Vagina (tissue), 2 donors: ENCODE measurements around the gene METTL25B. TPM values are rescaled to one million over a fixed set of nuclear protein-coding genes. Genes with fewer than 3 reads are reported as not detected.
A peak's percentile ranks its signal among the peaks of the same experiment; 100 is the strongest.

Experiments used
- DNase-seq, 2 donors: peaks; one replicate each; pipeline ENCODE4 v3.0.0-alpha.2; 2017; ENCODE audit errors: extremely low spot score in 2 of 2
- H3K27ac ChIP-seq: fragments of 200-600 bp; sonication (generic); one replicate; pipeline ENCODE4 v1.5.1; 2019
- H3K27me3 ChIP-seq: fragments of 200-600 bp; sonication (generic); one replicate; pipeline ENCODE4 v1.5.1; 2019
- H3K36me3 ChIP-seq, 2 donors: fragments of 200-600 bp; sonication (generic); one replicate each; pipeline ENCODE4 v1.5.1; 2017 to 2019
- H3K4me1 ChIP-seq: fragments of 200-600 bp; sonication (generic); one replicate; pipeline ENCODE4 v1.5.1; 2019
- H3K4me3 ChIP-seq, 2 donors: fragments of 200-600 bp; sonication (generic); 1 replicate in 1 of 2; 2 replicates in 1 of 2; pipeline ENCODE4 v1.5.1; 2016 to 2019
- H3K9me3 ChIP-seq: fragments of 200-600 bp; sonication (generic); one replicate; pipeline ENCODE4 v1.5.1; 2019
- CTCF ChIP-seq, 3 experiments: fragments of 450-650 bp in 2 of 3; fragments of 200-600 bp in 1 of 3; sonication (generic) in 1 of 3; IDR thresholded peaks; one replicate each; pipeline ENCODE4 v1.5.1; 2017 to 2019; ENCODE audit warnings: antibody characterized with exemption in 3 of 3, mild to moderate bottlenecking in 2 of 3, moderate library complexity in 2 of 3
- POLR2A ChIP-seq, 2 donors: fragments of 450-650 bp; IDR thresholded peaks; one replicate each; pipeline ENCODE4 v1.6.1; 2017; ENCODE audit warnings: antibody characterized with exemption in 2 of 2, mild to moderate bottlenecking in 2 of 2, moderate library complexity in 2 of 2
- POLR2AphosphoS5 ChIP-seq, 2 donors: sonication (generic); formaldehyde crosslinking; IDR thresholded peaks; one replicate each; pipeline ENCODE4 v1.9.0; 2017; ENCODE audit warnings: antibody characterized with exemption in 2 of 2, mild to moderate bottlenecking in 2 of 2, low read depth in 1 of 2; ENCODE audit not compliant: insufficient read depth in 1 of 2
- intact Hi-C: fragments of 100-400 bp; cut with DNase I; formaldehyde crosslinking; loops from one replicate; pipeline ENCODE4 v1.15.1; 2023
- total RNA-seq: library from RNA; depleted of rRNA; stranded (reverse); fragments of >200 nt; gene quantifications from one replicate; pipeline ENCODE4 v1.2.3, GENCODE V29; 2016

The METTL25B gene
- total RNA-seq, 1 donor from 2014 or later: 17.7 TPM

GRCh38 chr1:156684227-156684782 lies 44.0 kb upstream of the METTL25B start:
- no peaks in the 10 kb centered on the region for H3K9me3 ChIP-seq
- H3K27ac ChIP-seq: no peak overlapping the region
- intact Hi-C loops: no loop called here
- no peak for DNase-seq
- no peak overlapping the region for H3K4me3 ChIP-seq
- H3K36me3 ChIP-seq: no peaks in the 10 kb centered on the region
- H3K4me1 ChIP-seq: peaks cover 3% of the 10 kb centered on the region
- no peaks in the 10 kb centered on the region for H3K27me3 ChIP-seq
- TF ChIP-seq CTCF (IDR thresholded peaks at IDR 0.05) (no peak), POLR2AphosphoS5 (IDR thresholded peaks at IDR 0.05; ENCODE audit: insufficient read depth in 1 of 2, low read depth in 1 of 2) (no peak), POLR2A (IDR thresholded peaks at IDR 0.05) (no peak)

GRCh38 chr1:156689035-156689952 lies 39.0 kb upstream of the METTL25B start:
- peaks cover 51% of the 10 kb centered on the region for H3K4me1 ChIP-seq
- no peak for DNase-seq
- peak overlapping the region; percentile 60 for H3K27ac ChIP-seq
- H3K4me3 ChIP-seq: peak overlapping the region; percentile 15
- no peaks in the 10 kb centered on the region for H3K27me3 ChIP-seq
- TF ChIP-seq POLR2AphosphoS5 (IDR thresholded peaks at IDR 0.05; ENCODE audit: insufficient read depth in 1 of 2, low read depth in 1 of 2) (peak in 1 of 2 donors; percentile 56), POLR2A (IDR thresholded peaks at IDR 0.05) (no peak), CTCF (IDR thresholded peaks at IDR 0.05) (peak; percentile 73 to 94 (median 87))
- H3K9me3 ChIP-seq: no peaks in the 10 kb centered on the region
- no peaks in the 10 kb centered on the region for H3K36me3 ChIP-seq
- intact Hi-C loops: loop anchor here (1.0 kb wide), 1 partner anchor 37 kb away; no protein-coding TSS in a partner anchor

DNA sequence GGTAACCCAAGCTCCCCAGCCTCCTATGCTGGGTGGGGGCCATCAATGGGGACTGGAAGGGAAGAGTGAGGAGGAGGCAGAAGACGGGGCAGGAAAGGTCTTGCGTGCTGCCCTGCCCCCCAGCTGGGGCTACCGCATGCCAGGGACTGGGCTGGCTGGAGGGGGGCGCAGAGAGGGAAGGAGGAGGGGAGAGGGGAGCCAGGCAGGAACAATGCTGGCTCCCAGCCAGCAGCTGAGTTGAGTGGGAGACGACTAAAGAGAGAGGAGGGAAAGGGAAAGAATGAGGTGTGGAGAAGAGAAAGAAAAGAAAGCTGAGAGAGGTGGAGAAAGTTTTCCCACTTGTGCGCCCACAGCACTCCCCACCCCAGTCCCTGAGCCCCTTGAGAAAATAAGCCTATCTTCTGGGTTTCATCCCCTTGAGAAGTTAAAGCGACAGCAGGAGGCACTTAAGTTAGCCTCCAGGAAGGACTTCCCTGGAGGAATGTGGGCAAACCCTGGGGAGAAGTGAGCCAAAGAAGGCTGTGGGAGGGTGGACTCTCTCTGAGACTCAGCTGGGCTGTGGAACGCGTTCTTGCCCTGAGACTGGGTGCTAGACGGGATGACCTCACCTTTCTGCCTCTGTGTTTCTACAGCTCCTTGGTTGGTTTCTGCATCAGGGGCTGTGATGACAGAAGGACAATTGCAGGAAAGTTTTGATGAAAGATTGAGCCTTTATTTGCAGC lies 38.2 kb upstream of the METTL25B start:
- H3K4me3 ChIP-seq: peak overlapping the region in 1 of 2 donors; percentile 15
- peak overlapping the region; percentile 60 for H3K27ac ChIP-seq
- TF ChIP-seq CTCF (IDR thresholded peaks at IDR 0.05) (no peak), POLR2AphosphoS5 (IDR thresholded peaks at IDR 0.05; ENCODE audit: insufficient read depth in 1 of 2, low read depth in 1 of 2) (no peak), POLR2A (IDR thresholded peaks at IDR 0.05) (no peak)
- no peaks in the 10 kb centered on the region for H3K9me3 ChIP-seq
- intact Hi-C loops: loop anchor here (1.0 kb wide), 1 partner anchor 36 kb away; no protein-coding TSS in a partner anchor
- DNase-seq: no peak
- no peaks in the 10 kb centered on the region for H3K27me3 ChIP-seq
- H3K4me1 ChIP-seq: peaks cover 57% of the 10 kb centered on the region
- no peaks in the 10 kb centered on the region for H3K36me3 ChIP-seq

- no peaks in the 10 kb centered on the region for H3K9me3 ChIP-seq
- H3K4me1 ChIP-seq: peaks cover 57% of the 10 kb centered on the region
- no peak for TF ChIP-seq POLR2A (IDR thresholded peaks at IDR 0.05)
- TF ChIP-seq CTCF (IDR thresholded peaks at IDR 0.05): no peak
- no peak for TF ChIP-seq POLR2AphosphoS5 (IDR thresholded peaks at IDR 0.05; ENCODE audit: insufficient read depth in 1 of 2, low read depth in 1 of 2)
- peak overlapping the region; percentile 52 for H3K27ac ChIP-seq
- H3K27me3 ChIP-seq: no peaks in the 10 kb centered on the region
- no peaks in the 10 kb centered on the region for H3K36me3 ChIP-seq
- intact Hi-C loops: no loop called here
- DNase-seq: no peak
- H3K4me3 ChIP-seq: no peak overlapping the region
Observed at GRCh38 chr1:156690675-156691036, 37.6 kb upstream of the METTL25B start.
